Measurements from ENCODE around the gene CDRT4.
"Not testable (repeated sequence)": the region's sequence is repeated elsewhere in the genome, so short reads cannot be mapped to it uniquely, and the experiment has no call there.

The CDRT4 gene

GRCh38 chr17:15456972-15457722 is 10.3 kb downstream of the CDRT4 start:
- DNase-seq = no peak

- no peak for DNase-seq
Measured at GRCh38 chr17:15456496-15456895, 10.9 kb downstream of the CDRT4 start.

- DNase-seq = no peak
Measured at GRCh38 chr17:15454346-15454745, 13.1 kb downstream of the CDRT4 start.

GRCh38 chr17:15453782-15454181 is 13.6 kb downstream of the CDRT4 start:
- no peak for DNase-seq

- no peak for DNase-seq
Measured at GRCh38 chr17:15453246-15453645, 14.2 kb downstream of the CDRT4 start.

- no peak for DNase-seq
Measured at GRCh38 chr17:15452746-15453145, 14.7 kb downstream of the CDRT4 start.

- DNase-seq = no peak
Measured at GRCh38 chr17:15451680-15452079, 15.7 kb downstream of the CDRT4 start.

GRCh38 chr17:15448580-15448956 is 18.9 kb downstream of the CDRT4 start:
- no peak for DNase-seq

- DNase-seq = no peak
Measured at GRCh38 chr17:15447928-15448579, 19.4 kb downstream of the CDRT4 start.

- DNase-seq = no peak
Measured at GRCh38 chr17:15446036-15446435, 21.4 kb downstream of the CDRT4 start.

GRCh38 chr17:15444805-15445204 is 22.6 kb downstream of the CDRT4 start:
- DNase-seq = no peak

GRCh38 chr17:15442311-15443180 is 24.9 kb downstream of the CDRT4 start:
- DNase-seq = no peak

GRCh38 chr17:15441315-15441714 is 26.1 kb downstream of the CDRT4 start:
- DNase-seq = no peak

- DNase-seq = no peak
Measured at GRCh38 chr17:15440347-15440746, 27.1 kb downstream of the CDRT4 start.

- not testable (repeated sequence) for DNase-seq
Measured at GRCh38 chr17:15439205-15439985, 28.0 kb downstream of the CDRT4 start.

GRCh38 chr17:15438491-15439105 is 28.8 kb downstream of the CDRT4 start:
- DNase-seq = no peak

GRCh38 chr17:15437303-15437635 is 30.2 kb downstream of the CDRT4 start:
- no peak for DNase-seq

- peak; percentile 36 for DNase-seq
Measured at GRCh38 chr17:15436473-15437302, 30.7 kb downstream of the CDRT4 start.

GRCh38 chr17:15434956-15435355 is 32.5 kb downstream of the CDRT4 start:
- no peak for DNase-seq

- DNase-seq = no peak
Measured at GRCh38 chr17:15432807-15433611, 34.4 kb downstream of the CDRT4 start.

GRCh38 chr17:15431766-15432165 is 35.7 kb downstream of the CDRT4 start:
- no peak for DNase-seq
